Measurements from ENCODE around the gene NHLRC1.

Gene NHLRC1

DNA sequence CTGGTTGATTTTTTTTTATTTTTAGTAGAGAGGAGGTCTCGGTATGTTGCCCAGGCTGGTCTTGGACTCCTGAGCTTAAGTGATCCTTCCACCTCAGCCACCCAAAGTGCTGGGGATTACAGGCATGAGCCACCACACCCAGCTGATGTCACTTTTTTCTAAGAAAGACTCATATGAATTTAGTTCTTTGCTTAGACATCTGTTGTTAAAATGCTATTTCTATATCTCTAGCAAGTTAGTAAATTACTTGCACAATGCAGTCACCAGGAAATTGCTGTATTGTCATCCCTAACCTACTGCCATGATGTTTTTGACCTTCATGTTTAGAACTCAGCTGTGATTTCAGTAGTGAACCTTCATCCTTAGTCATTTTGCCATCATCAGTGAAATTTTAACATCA is 38.4 kb upstream of the NHLRC1 start:
- H3K4ac ChIP-seq (ENCODE audit: low read length), result no peak overlapping the region
- H3K9me3 ChIP-seq (replicated peaks in 1 of 2; ENCODE audit: control insufficient read depth in 2 of 2, insufficient read depth in 1 of 2, low read depth in 1 of 2, low read length in 2 of 2), result peaks cover 0 to 3% of the 10 kb centered on the region in 2 donors
- no peaks in the 10 kb centered on the region for H3K27me3 ChIP-seq (ENCODE audit: control insufficient read depth in 3 of 3, insufficient read depth in 3 of 3, low read depth in 1 of 3, low read length in 3 of 3)
- H3K9ac ChIP-seq (ENCODE audit: low read depth, low read length, poor library complexity), result no peak overlapping the region
- H3K23ac ChIP-seq (ENCODE audit: low read depth, low read length, poor library complexity), result no peak overlapping the region
- no peak overlapping the region for H2BK15ac ChIP-seq (ENCODE audit: low read length)
- no peak overlapping the region for H4K8ac ChIP-seq (ENCODE audit: low read depth, low read length)
- H3K4me2 ChIP-seq (ENCODE audit: insufficient read depth, low read length, poor library complexity, severe bottlenecking), result no peak overlapping the region
- no peak overlapping the region for H3K27ac ChIP-seq (replicated peaks; ENCODE audit: low read length)
- no peak overlapping the region for H3K18ac ChIP-seq (ENCODE audit: low read length)
- no CpG with 5 or more reads among the region's 1 CpG for WGBS, 2 donors (ENCODE audit: extremely low coverage in 2 of 2, insufficient read length in 2 of 2, insufficient replicate concordance in 1 of 2)
- no peak for DNase-seq (ENCODE audit: low spot score)
- H3K36me3 ChIP-seq (replicated peaks in 1 of 2; ENCODE audit: control insufficient read depth in 2 of 2, insufficient read depth in 2 of 2, low read length in 2 of 2), result peaks cover 8 to 46% of the 10 kb centered on the region in 2 donors
- H3K4me1 ChIP-seq (ENCODE audit: control insufficient read depth in 2 of 2, insufficient read depth in 1 of 2, low read depth in 1 of 2, low read length in 2 of 2), result peaks cover 0 to 2% of the 10 kb centered on the region in 2 donors
- H3K79me1 ChIP-seq (ENCODE audit: low read depth, low read length), result no peaks in the 10 kb centered on the region
- H3K14ac ChIP-seq (ENCODE audit: low read length), result no peak overlapping the region
- H2AFZ ChIP-seq (ENCODE audit: low read length), result no peak overlapping the region
- H4K91ac ChIP-seq (ENCODE audit: low read depth, low read length, poor library complexity), result no peak overlapping the region
- H2BK12ac ChIP-seq (ENCODE audit: low read length), result no peak overlapping the region
- H2BK120ac ChIP-seq (ENCODE audit: low read depth, low read length), result no peak overlapping the region
- no peak overlapping the region for H2AK5ac ChIP-seq (ENCODE audit: low read depth, low read length)
- H3K4me3 ChIP-seq (ENCODE audit: low read length in 2 of 2), result no peak overlapping the region
- H2BK5ac ChIP-seq (ENCODE audit: low read length), result no peak overlapping the region

DNA sequence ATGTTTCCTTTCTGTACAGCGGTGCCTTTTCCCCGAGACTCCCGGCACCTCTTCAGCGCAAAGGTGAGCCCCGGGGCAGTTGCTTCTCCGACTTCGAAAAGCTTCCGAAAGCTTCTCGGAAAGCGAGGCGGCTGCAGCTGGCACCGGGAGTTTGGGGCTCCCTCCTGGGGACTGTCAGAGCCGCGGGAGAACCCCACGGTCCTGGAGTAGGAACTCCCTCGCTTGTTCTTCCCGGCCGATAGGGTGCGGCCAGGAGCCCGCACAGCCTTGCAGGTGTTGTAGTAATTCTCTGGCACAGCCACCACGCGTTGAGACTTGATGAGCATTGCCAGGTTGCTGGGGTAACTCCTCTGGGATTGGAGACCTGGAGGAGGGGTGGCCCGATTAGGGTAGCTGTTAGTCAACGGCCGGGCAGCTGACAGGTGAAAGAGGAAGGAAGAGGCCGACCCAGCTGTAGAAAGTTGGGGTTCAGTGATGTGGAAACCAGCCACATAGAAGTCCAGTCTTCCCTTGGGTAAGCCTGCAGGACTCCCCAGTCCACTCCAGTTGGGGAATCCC is 33.5 kb upstream of the NHLRC1 start:
- H3K27me3 ChIP-seq (ENCODE audit: control insufficient read depth in 3 of 3, insufficient read depth in 3 of 3, low read depth in 1 of 3, low read length in 3 of 3), result no peaks in the 10 kb centered on the region
- peak overlapping the region; percentile 99 for H3K18ac ChIP-seq (ENCODE audit: low read length)
- peak overlapping the region; percentile 92 to 96 for H3K4me3 ChIP-seq (ENCODE audit: low read length in 2 of 2)
- H2BK15ac ChIP-seq (ENCODE audit: low read length), result no peak overlapping the region
- peak overlapping the region; percentile 100 for H2AFZ ChIP-seq (ENCODE audit: low read length)
- no peak overlapping the region for H4K91ac ChIP-seq (ENCODE audit: low read depth, low read length, poor library complexity)
- H3K4me2 ChIP-seq (ENCODE audit: insufficient read depth, low read length, poor library complexity, severe bottlenecking), result peak overlapping the region; percentile 84
- H2BK120ac ChIP-seq (ENCODE audit: low read depth, low read length), result no peak overlapping the region
- no peak overlapping the region for H2AK5ac ChIP-seq (ENCODE audit: low read depth, low read length)
- no peak overlapping the region for H3K14ac ChIP-seq (ENCODE audit: low read length)
- peak overlapping the region; percentile 95 for H3K9ac ChIP-seq (ENCODE audit: low read depth, low read length, poor library complexity)
- H3K4me1 ChIP-seq (ENCODE audit: control insufficient read depth in 2 of 2, insufficient read depth in 1 of 2, low read depth in 1 of 2, low read length in 2 of 2), result peaks cover 4 to 5% of the 10 kb centered on the region in 2 donors
- H3K9me3 ChIP-seq (replicated peaks in 1 of 2; ENCODE audit: control insufficient read depth in 2 of 2, insufficient read depth in 1 of 2, low read depth in 1 of 2, low read length in 2 of 2), result peaks cover 0 to 3% of the 10 kb centered on the region in 2 donors
- H3K79me1 ChIP-seq (ENCODE audit: low read depth, low read length), result no peaks in the 10 kb centered on the region
- peak overlapping the region; percentile 78 for H3K27ac ChIP-seq (replicated peaks; ENCODE audit: low read length)
- no peak overlapping the region for H4K8ac ChIP-seq (ENCODE audit: low read depth, low read length)
- DNase-seq (ENCODE audit: low spot score), result peak; percentile 36
- no peak overlapping the region for H2BK12ac ChIP-seq (ENCODE audit: low read length)
- H2BK5ac ChIP-seq (ENCODE audit: low read length), result no peak overlapping the region
- H3K36me3 ChIP-seq (replicated peaks in 1 of 2; ENCODE audit: control insufficient read depth in 2 of 2, insufficient read depth in 2 of 2, low read length in 2 of 2), result peaks cover 2 to 13% of the 10 kb centered on the region in 2 donors
- no CpG with 5 or more reads among the region's 26 CpGs for WGBS, 2 donors (ENCODE audit: extremely low coverage in 2 of 2, insufficient read length in 2 of 2, insufficient replicate concordance in 1 of 2)
- peak overlapping the region; percentile 91 for H3K23ac ChIP-seq (ENCODE audit: low read depth, low read length, poor library complexity)
- no peak overlapping the region for H3K4ac ChIP-seq (ENCODE audit: low read length)

DNA sequence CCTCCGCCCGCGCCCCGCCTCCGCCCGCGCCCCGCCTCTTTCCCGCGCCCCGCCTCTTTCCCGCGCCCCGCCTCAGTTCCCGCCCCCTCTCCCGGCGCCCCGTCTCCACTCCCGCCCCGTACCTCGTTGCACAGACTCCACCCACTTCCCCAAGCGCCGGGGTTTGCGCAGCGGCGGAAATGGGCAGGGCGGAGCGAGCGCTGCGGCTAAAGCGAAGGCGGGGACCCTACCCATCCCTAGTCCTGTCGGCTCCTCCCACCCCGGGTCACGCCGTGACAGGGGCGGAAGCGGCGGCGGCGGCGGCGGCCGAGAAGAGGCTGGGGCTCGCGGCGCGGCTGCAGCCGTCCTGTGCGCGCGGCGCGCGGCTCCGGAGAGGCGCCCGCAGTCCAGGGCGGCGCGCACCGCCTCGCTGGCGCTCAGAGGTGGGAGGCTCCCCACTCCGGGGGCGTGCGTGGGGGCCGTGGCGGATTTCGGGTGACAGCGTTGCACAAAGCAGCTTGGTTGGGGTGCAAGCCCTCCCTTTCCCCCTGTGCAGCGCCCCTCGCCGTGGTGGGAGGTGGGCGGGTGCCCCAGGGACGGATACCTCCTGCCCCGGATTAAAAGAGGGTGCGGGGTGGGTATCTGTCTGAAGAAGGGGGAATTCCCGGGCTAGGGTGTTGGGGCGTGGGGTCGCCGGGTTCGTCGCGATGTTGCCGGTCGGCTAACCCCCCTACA is 32.8 kb upstream of the NHLRC1 start, which contains the start of gene KDM1B:
Gene KDM1B (plus strand): TSS at position 273 of the 714 bp plus-strand sequence. CDS start 4,474 bp downstream, outside the sequence.
- Histone ChIP-seq H2BK12ac (ENCODE audit: low read length) (no peak within 1 kb of the TSS), H3K4ac (ENCODE audit: low read length) (no peak within 1 kb of the TSS), H3K23ac (ENCODE audit: low read depth, low read length, poor library complexity) (peak within 1 kb of the TSS; percentile 91), H2BK5ac (ENCODE audit: low read length) (no peak within 1 kb of the TSS), H3K9me3 (replicated peaks in 1 of 2; ENCODE audit: control insufficient read depth in 2 of 2, insufficient read depth in 1 of 2, low read depth in 1 of 2, low read length in 2 of 2) (peaks cover 0 to 3% of the 10 kb centered on the region in 2 donors), H3K79me1 (ENCODE audit: low read depth, low read length) (no peaks in the 10 kb centered on the region), H3K9ac (ENCODE audit: low read depth, low read length, poor library complexity) (peak within 1 kb of the TSS; percentile 95), H3K27me3 (ENCODE audit: control insufficient read depth in 3 of 3, insufficient read depth in 3 of 3, low read depth in 1 of 3, low read length in 3 of 3) (no peaks in the 10 kb centered on the region), H2BK120ac (ENCODE audit: low read depth, low read length) (no peak within 1 kb of the TSS), H3K4me1 (ENCODE audit: control insufficient read depth in 2 of 2, insufficient read depth in 1 of 2, low read depth in 1 of 2, low read length in 2 of 2) (peaks cover 4 to 5% of the 10 kb centered on the region in 2 donors), H4K8ac (ENCODE audit: low read depth, low read length) (no peak within 1 kb of the TSS), H3K14ac (ENCODE audit: low read length) (no peak within 1 kb of the TSS), H3K4me3 (ENCODE audit: low read length in 2 of 2) (peak within 1 kb of the TSS; percentile 92 to 96), H3K27ac (replicated peaks; ENCODE audit: low read length) (peak within 1 kb of the TSS; percentile 78), H2AFZ (ENCODE audit: low read length) (peak within 1 kb of the TSS; percentile 100), H2BK15ac (ENCODE audit: low read length) (no peak within 1 kb of the TSS), H2AK5ac (ENCODE audit: low read depth, low read length) (no peak within 1 kb of the TSS), H3K36me3 (replicated peaks in 1 of 2; ENCODE audit: control insufficient read depth in 2 of 2, insufficient read depth in 2 of 2, low read length in 2 of 2) (peaks cover 2 to 9% of the 10 kb centered on the region in 2 donors), H3K18ac (ENCODE audit: low read length) (peak within 1 kb of the TSS; percentile 99), H4K91ac (ENCODE audit: low read depth, low read length, poor library complexity) (no peak within 1 kb of the TSS), H3K4me2 (ENCODE audit: insufficient read depth, low read length, poor library complexity, severe bottlenecking) (peak within 1 kb of the TSS; percentile 84)
- WGBS, 2 donors (ENCODE audit: extremely low coverage in 2 of 2, insufficient read length in 2 of 2, insufficient replicate concordance in 1 of 2), result no CpG with 5 or more reads among the region's 87 CpGs
- DNase-seq (ENCODE audit: low spot score), result peak; percentile 98

DNA sequence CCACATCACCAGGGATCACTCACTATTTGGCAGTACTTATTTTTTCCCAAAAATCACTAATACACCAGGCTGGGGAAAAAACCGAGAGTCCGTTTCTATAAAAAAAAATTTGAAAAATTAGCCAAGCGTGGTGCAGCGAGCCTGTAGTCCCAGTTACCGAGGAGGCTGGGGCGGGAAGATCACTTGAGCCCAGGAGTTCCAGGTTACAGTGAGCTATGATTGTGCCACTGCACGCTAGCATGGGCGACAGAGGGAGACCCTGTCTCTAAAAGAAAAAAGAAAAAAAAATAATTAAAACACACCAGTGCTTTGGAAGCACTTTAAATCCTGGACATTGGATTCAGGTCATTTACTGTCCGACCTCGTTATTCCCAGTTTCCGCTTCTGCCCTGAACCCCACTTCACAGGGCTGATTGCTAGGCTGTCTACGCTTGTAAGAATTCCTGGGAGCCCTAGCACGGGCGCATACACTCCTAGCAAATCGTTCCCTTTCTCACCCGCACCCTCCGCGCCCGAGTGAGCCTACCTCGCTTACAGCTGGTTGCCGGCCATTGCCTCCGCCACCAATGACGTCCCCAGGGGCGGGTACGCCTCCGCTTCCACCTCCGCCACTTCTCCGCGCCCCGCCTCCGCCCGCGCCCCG is 32.2 kb upstream of the NHLRC1 start, which contains the start of gene TPMT:
Gene TPMT (minus strand): TSS at position 571 of the 643 bp plus-strand sequence. CDS start 5,950 bp downstream, outside the sequence.
- H2AK5ac ChIP-seq (ENCODE audit: low read depth, low read length), result no peak within 1 kb of the TSS
- H2BK5ac ChIP-seq (ENCODE audit: low read length), result no peak within 1 kb of the TSS
- peak within 1 kb of the TSS; percentile 95 for H3K9ac ChIP-seq (ENCODE audit: low read depth, low read length, poor library complexity)
- peak within 1 kb of the TSS; percentile 84 for H3K4me2 ChIP-seq (ENCODE audit: insufficient read depth, low read length, poor library complexity, severe bottlenecking)
- no peak within 1 kb of the TSS for H4K8ac ChIP-seq (ENCODE audit: low read depth, low read length)
- H4K91ac ChIP-seq (ENCODE audit: low read depth, low read length, poor library complexity), result no peak within 1 kb of the TSS
- H3K79me1 ChIP-seq (ENCODE audit: low read depth, low read length), result no peaks in the 10 kb centered on the region
- H3K9me3 ChIP-seq (replicated peaks in 1 of 2; ENCODE audit: control insufficient read depth in 2 of 2, insufficient read depth in 1 of 2, low read depth in 1 of 2, low read length in 2 of 2), result no peaks in the 10 kb centered on the region
- WGBS, 2 donors (ENCODE audit: extremely low coverage in 2 of 2, insufficient read length in 2 of 2, insufficient replicate concordance in 1 of 2), result no CpG with 5 or more reads among the region's 34 CpGs
- no peak within 1 kb of the TSS for H2BK12ac ChIP-seq (ENCODE audit: low read length)
- H3K27ac ChIP-seq (replicated peaks; ENCODE audit: low read length), result peak within 1 kb of the TSS; percentile 78
- peak within 1 kb of the TSS; percentile 99 for H3K18ac ChIP-seq (ENCODE audit: low read length)
- H3K4me3 ChIP-seq (ENCODE audit: low read length in 2 of 2), result peak within 1 kb of the TSS; percentile 92 to 96
- peak within 1 kb of the TSS; percentile 100 for H2AFZ ChIP-seq (ENCODE audit: low read length)
- no peak for DNase-seq (ENCODE audit: low spot score)
- H3K14ac ChIP-seq (ENCODE audit: low read length), result no peak within 1 kb of the TSS
- H3K36me3 ChIP-seq (replicated peaks in 1 of 2; ENCODE audit: control insufficient read depth in 2 of 2, insufficient read depth in 2 of 2, low read length in 2 of 2), result peaks cover 0 to 3% of the 10 kb centered on the region in 2 donors
- no peak within 1 kb of the TSS for H3K4ac ChIP-seq (ENCODE audit: low read length)
- peak within 1 kb of the TSS; percentile 91 for H3K23ac ChIP-seq (ENCODE audit: low read depth, low read length, poor library complexity)
- H2BK15ac ChIP-seq (ENCODE audit: low read length), result no peak within 1 kb of the TSS
- peaks cover 4 to 5% of the 10 kb centered on the region in 2 donors for H3K4me1 ChIP-seq (ENCODE audit: control insufficient read depth in 2 of 2, insufficient read depth in 1 of 2, low read depth in 1 of 2, low read length in 2 of 2)
- no peak within 1 kb of the TSS for H2BK120ac ChIP-seq (ENCODE audit: low read depth, low read length)
- H3K27me3 ChIP-seq (ENCODE audit: control insufficient read depth in 3 of 3, insufficient read depth in 3 of 3, low read depth in 1 of 3, low read length in 3 of 3), result no peaks in the 10 kb centered on the region

Measured in neuronal stem cell (in vitro differentiated cells).